ENCODE results near the gene PFKFB3. TPM values are rescaled to one million over a fixed set of nuclear protein-coding genes. Genes with fewer than 3 reads are reported as not detected.
"Not testable (repeated sequence)": the region's sequence is repeated elsewhere in the genome, so short reads cannot be mapped to it uniquely, and the experiment has no call there.

PFKFB3 gene
- polyA plus RNA-seq, 1 experiment: 24.3 TPM

DNA sequence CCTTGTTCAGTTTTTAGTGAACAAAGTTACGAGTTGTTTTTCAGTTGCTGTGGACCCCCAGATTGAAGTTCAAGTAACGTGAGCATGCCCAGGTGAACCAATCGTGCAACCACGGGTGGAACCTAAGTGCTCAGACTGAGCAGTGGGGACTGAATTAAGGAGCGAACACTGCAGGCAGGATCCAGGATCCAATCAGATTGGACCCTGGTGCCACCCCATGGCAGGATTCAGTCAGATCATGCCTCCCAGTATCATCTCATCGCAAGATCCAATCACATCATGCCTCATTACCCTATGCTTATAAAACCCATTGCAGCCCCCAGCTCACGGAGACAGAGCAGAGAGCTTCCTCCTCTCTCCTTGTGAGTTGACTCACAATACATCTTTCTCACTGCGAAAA, 80.9 kb downstream of the PFKFB3 start:
- no peak overlapping the region for H3K27ac ChIP-seq (ENCODE audit: low read depth, low read length)
- TF ChIP-seq, protein P1, sequence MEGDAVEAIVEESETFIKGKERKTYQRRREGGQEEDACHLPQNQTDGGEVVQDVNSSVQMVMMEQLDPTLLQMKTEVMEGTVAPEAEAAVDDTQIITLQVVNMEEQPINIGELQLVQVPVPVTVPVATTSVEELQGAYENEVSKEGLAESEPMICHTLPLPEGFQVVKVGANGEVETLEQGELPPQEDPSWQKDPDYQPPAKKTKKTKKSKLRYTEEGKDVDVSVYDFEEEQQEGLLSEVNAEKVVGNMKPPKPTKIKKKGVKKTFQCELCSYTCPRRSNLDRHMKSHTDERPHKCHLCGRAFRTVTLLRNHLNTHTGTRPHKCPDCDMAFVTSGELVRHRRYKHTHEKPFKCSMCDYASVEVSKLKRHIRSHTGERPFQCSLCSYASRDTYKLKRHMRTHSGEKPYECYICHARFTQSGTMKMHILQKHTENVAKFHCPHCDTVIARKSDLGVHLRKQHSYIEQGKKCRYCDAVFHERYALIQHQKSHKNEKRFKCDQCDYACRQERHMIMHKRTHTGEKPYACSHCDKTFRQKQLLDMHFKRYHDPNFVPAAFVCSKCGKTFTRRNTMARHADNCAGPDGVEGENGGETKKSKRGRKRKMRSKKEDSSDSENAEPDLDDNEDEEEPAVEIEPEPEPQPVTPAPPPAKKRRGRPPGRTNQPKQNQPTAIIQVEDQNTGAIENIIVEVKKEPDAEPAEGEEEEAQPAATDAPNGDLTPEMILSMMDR (IDR thresholded peaks at IDR 0.05; ENCODE audit: low read depth, low read length): no peak
- ChIA-PET POLR2A (no interaction called here), CTCF (interaction anchor here (0.6 kb wide), 1 partner anchor 21 kb away, joined by 6 read pairs; no protein-coding TSS in a partner anchor)
- DNase-seq (ENCODE audit: low read depth, low spot score): no peak
- H3K9me3 ChIP-seq (ENCODE audit: control insufficient read depth, insufficient read depth, low read length): no peaks in the 10 kb centered on the region
- H3K4me3 ChIP-seq (ENCODE audit: low read depth, low read length): no peak overlapping the region
- no peaks in the 10 kb centered on the region for H3K27me3 ChIP-seq (ENCODE audit: control insufficient read depth, insufficient read depth, low read length)

DNA sequence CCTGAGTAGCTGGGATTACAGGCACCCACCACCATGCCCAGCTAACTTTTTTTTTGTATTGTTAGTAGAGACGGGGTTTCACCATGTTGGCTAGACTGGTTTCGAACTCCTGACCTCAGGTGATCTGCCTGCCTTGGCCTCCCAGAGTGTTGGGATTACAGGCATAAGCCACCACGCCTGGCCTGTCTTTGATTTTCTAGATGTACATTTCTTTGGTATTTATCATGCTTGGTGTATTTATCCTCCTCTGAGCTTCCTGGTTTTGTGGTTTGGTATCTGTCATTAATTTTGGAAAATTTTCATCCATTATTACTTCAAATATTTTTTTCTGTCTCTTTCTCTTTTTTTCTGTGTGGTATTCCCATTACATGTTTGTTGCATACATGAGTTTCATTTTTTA, 87.9 kb downstream of the PFKFB3 start:
- CTCF ChIA-PET: interaction anchor here (0.7 kb wide), 1 partner anchor 137 kb away, joined by 4 read pairs; no protein-coding TSS in a partner anchor
- POLR2A ChIA-PET; H3K27ac ChIP-seq (ENCODE audit: low read depth, low read length); DNase-seq (ENCODE audit: low read depth, low spot score); H3K27me3 ChIP-seq (ENCODE audit: control insufficient read depth, insufficient read depth, low read length); H3K9me3 ChIP-seq (ENCODE audit: control insufficient read depth, insufficient read depth, low read length); H3K4me3 ChIP-seq (ENCODE audit: low read depth, low read length): not testable (repeated sequence)

DNA sequence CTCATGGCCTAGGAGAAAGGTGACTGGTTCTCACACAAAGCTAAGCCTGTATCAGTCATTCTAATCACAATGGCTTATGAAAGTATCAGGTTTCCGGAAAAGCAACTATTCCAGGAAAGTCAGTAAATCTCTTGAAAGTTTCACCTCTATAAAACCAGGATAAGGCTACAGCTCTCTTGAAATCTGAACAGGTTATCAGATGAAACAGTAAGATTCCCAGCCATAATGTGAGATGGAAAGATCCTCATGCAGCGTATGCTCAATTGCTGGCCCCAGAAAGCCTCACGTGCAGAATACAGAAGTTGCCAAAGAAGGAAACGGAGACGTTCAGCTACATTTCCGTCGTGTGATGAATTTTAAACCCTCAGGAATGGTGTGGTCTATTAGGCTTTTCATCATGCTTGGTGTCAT, 90.0 kb downstream of the PFKFB3 start:
- TF ChIP-seq, protein P1 (IDR thresholded peaks at IDR 0.05; ENCODE audit: low read depth, low read length): no peak
- POLR2A ChIA-PET: no interaction called here
- Histone ChIP-seq H3K9me3 (ENCODE audit: control insufficient read depth, insufficient read depth, low read length) (no peaks in the 10 kb centered on the region), H3K4me3 (ENCODE audit: low read depth, low read length) (no peak overlapping the region), H3K27ac (ENCODE audit: low read depth, low read length) (no peak overlapping the region), H3K27me3 (ENCODE audit: control insufficient read depth, insufficient read depth, low read length) (no peaks in the 10 kb centered on the region)
- DNase-seq (ENCODE audit: low read depth, low spot score): no peak
- CTCF ChIA-PET: no interaction called here

DNA sequence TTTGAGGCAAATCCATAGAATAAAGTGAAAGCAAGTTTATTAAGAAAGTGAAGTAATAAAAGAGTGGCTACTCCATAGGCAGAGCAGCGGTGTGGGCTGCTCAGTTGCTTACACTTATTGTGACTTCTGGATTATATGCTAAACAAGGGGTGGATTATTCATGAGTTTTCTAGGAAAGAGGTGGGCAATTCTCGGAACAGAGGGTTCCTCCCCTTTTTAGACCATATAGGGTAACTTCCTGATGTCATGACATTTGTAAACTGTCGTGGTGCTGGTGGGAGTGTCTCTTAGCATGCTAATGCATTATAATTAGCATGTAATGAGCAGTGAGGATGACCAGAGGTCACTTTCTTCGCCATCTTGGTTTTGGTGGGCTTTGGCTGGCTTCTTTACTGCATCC, 93.7 kb downstream of the PFKFB3 start:
- H3K27me3 ChIP-seq (ENCODE audit: control insufficient read depth, insufficient read depth, low read length); POLR2A ChIA-PET; H3K27ac ChIP-seq (ENCODE audit: low read depth, low read length): not testable (repeated sequence)

DNA sequence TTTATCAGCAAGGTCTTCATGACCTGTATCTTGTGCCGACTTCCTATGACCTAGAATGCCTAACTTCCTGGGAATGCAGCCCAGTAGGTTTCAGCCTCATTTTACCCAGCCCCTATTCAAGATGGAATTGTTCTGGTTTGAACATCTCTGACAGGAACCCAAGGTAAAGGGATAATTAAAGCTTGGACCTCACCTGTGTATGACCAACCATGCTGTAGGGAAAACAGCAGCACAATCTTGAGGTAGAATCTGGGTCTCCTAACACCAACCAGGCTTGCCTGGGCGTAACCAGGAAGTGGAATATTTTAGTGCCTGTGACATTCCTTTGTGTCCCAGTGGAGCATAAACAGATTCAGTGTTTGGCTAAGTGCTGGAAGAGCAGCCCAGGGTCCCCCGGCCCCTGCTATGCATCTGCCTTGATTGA, 94.1 kb downstream of the PFKFB3 start:
- TF ChIP-seq, protein P1 (IDR thresholded peaks at IDR 0.05; ENCODE audit: low read depth, low read length): no peak
- POLR2A ChIA-PET: no interaction called here
- Histone ChIP-seq H3K27me3 (ENCODE audit: control insufficient read depth, insufficient read depth, low read length) (no peaks in the 10 kb centered on the region), H3K4me3 (ENCODE audit: low read depth, low read length) (no peak overlapping the region), H3K9me3 (ENCODE audit: control insufficient read depth, insufficient read depth, low read length) (no peaks in the 10 kb centered on the region), H3K27ac (ENCODE audit: low read depth, low read length) (no peak overlapping the region)
- no peak for DNase-seq (ENCODE audit: low read depth, low spot score)
- CTCF ChIA-PET: no interaction called here

More for the DNA sequence above, 93.7 kb downstream of the PFKFB3 start:
- CTCF ChIA-PET; H3K9me3 ChIP-seq (ENCODE audit: control insufficient read depth, insufficient read depth, low read length); H3K4me3 ChIP-seq (ENCODE audit: low read depth, low read length); DNase-seq (ENCODE audit: low read depth, low spot score): not testable (repeated sequence)

DNA sequence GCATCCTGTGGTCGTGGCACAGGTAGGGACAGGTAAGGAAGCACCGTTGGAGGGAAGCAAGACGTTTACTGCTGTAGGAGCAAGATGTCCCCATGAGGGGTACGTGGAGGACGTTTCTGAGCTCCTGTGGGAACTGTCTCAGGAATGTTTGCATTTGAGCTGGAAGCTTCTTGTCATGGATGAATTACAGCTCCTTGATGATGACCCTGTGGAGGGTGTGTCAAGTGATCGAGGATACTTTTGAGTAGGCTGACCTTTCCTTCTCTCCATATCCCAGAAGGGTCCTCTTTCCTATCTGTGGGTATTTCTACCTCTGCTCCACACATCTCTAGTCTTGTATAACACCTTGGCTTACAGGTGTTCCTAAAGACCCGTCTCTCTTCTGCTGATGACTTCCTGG, 94.8 kb downstream of the PFKFB3 start:
- ChIA-PET POLR2A (no interaction called here), CTCF (no interaction called here)
- TF ChIP-seq, protein P1 (IDR thresholded peaks at IDR 0.05; ENCODE audit: low read depth, low read length): no peak
- no peak for DNase-seq (ENCODE audit: low read depth, low spot score)
- H3K27ac ChIP-seq (ENCODE audit: low read depth, low read length): no peak overlapping the region
- no peaks in the 10 kb centered on the region for H3K9me3 ChIP-seq (ENCODE audit: control insufficient read depth, insufficient read depth, low read length)
- no peak overlapping the region for H3K4me3 ChIP-seq (ENCODE audit: low read depth, low read length)
- H3K27me3 ChIP-seq (ENCODE audit: control insufficient read depth, insufficient read depth, low read length): no peaks in the 10 kb centered on the region

Data from AG04450 (cell line).